Parathyroid adenoma (tissue), 2 donors: ENCODE measurements around the gene PDE8A.

Source experiments
- H2AFZ ChIP-seq: fragments of 300-600 bp; sonication (generic); one replicate; pipeline ENCODE4 v1.7.0; 2017; ENCODE audit warnings: antibody characterized with exemption, mild to moderate bottlenecking
- H3K27ac ChIP-seq: fragments of 300-600 bp; sonication (generic); one replicate; pipeline ENCODE4 v1.7.0; 2017
- H3K27me3 ChIP-seq: fragments of 300-600 bp; sonication (generic); one replicate; pipeline ENCODE4 v1.7.0; 2017; ENCODE audit warnings: low read length; ENCODE audit not compliant: control insufficient read depth, insufficient read depth
- H3K36me3 ChIP-seq: fragments of 300-600 bp; sonication (generic); one replicate; pipeline ENCODE4 v1.7.0; 2017; ENCODE audit warnings: low read length; ENCODE audit not compliant: control insufficient read depth, insufficient read depth
- H3K4me1 ChIP-seq: fragments of 300-600 bp; sonication (generic); one replicate; pipeline ENCODE4 v1.7.0; 2017; ENCODE audit warnings: control low read depth
- H3K4me2 ChIP-seq: fragments of 300-600 bp; sonication (generic); one replicate; pipeline ENCODE4 v1.7.0; 2017; ENCODE audit warnings: low read length
- H3K4me3 ChIP-seq: fragments of 300-600 bp; sonication (generic); one replicate; pipeline ENCODE4 v1.7.0; 2017; ENCODE audit warnings: low read depth, low read length
- H3K79me2 ChIP-seq: fragments of 300-600 bp; sonication (generic); one replicate; pipeline ENCODE4 v1.7.0; 2017; ENCODE audit warnings: control low read depth
- H3K9ac ChIP-seq: fragments of 300-600 bp; sonication (generic); one replicate; pipeline ENCODE4 v1.7.0; 2017; ENCODE audit warnings: mild to moderate bottlenecking
- H3K9me3 ChIP-seq: fragments of 300-600 bp; sonication (generic); one replicate; pipeline ENCODE4 v1.7.0; 2017; ENCODE audit warnings: low read length; ENCODE audit not compliant: control insufficient read depth
- TF ChIP-seq, protein P1 (sequence below): fragments of 300-600 bp; sonication (generic); IDR thresholded peaks from one replicate; pipeline ENCODE4 v1.7.0; 2017; ENCODE audit warnings: antibody characterized with exemption, mild to moderate bottlenecking
- donor health status: primary hyperparathyroidism.

Gene PDE8A

DNA sequence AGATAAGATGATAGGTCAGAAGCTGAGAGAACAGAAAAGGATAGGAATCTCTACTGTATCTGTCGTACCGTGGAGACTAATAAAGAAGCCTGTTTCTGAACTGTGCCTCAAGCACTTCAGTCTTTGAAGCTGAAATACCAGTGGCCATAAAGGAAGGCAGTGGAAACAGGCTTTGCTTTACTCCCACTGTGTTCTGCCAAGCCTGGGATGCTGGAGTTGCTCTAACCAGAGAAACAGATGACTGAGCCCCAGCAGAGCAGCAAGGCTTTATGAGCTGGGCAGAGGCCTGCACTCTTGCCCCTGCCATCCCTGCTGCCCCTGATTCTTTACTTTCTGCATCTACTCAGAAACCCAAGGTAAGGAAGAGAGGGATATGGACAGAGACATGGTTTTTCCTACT lies 89.4 kb downstream of the PDE8A start:
- Histone ChIP-seq H3K27ac (no peak overlapping the region), H3K4me3 (no peak overlapping the region), H3K9me3 (no peaks in the 10 kb centered on the region), H3K9ac (no peak overlapping the region), H3K4me1 (no peaks in the 10 kb centered on the region), H3K27me3 (no peaks in the 10 kb centered on the region), H2AFZ (no peak overlapping the region), H3K36me3 (no peaks in the 10 kb centered on the region), H3K4me2 (no peak overlapping the region), H3K79me2 (no peaks in the 10 kb centered on the region)
- TF ChIP-seq, protein P1, sequence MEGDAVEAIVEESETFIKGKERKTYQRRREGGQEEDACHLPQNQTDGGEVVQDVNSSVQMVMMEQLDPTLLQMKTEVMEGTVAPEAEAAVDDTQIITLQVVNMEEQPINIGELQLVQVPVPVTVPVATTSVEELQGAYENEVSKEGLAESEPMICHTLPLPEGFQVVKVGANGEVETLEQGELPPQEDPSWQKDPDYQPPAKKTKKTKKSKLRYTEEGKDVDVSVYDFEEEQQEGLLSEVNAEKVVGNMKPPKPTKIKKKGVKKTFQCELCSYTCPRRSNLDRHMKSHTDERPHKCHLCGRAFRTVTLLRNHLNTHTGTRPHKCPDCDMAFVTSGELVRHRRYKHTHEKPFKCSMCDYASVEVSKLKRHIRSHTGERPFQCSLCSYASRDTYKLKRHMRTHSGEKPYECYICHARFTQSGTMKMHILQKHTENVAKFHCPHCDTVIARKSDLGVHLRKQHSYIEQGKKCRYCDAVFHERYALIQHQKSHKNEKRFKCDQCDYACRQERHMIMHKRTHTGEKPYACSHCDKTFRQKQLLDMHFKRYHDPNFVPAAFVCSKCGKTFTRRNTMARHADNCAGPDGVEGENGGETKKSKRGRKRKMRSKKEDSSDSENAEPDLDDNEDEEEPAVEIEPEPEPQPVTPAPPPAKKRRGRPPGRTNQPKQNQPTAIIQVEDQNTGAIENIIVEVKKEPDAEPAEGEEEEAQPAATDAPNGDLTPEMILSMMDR, result no peak

DNA sequence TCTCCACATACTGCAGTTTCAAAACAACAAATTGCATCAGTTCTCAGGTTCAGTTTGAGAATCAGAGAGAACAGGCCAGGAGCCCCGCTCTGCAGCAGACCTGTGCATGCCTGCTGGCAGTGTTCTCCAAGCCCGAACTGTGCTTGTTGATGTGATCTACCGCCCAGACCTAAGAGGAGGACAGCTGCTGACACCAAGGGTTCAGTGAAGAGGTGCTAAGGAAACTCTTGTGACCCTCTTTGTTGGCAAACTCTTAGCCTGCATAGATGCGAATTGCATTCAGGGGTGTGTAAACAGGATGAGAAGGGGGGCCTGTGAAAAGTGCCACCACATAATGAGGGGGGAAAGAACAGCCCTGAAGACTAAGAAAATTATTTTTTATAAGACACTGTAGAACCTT lies 89.8 kb downstream of the PDE8A start:
- Histone ChIP-seq H3K4me3 (no peak overlapping the region), H3K79me2 (no peaks in the 10 kb centered on the region), H3K9me3 (no peaks in the 10 kb centered on the region), H3K4me2 (no peak overlapping the region), H3K27me3 (no peaks in the 10 kb centered on the region), H3K9ac (no peak overlapping the region), H3K27ac (no peak overlapping the region), H3K36me3 (no peaks in the 10 kb centered on the region), H3K4me1 (no peaks in the 10 kb centered on the region), H2AFZ (no peak overlapping the region)
- TF ChIP-seq, protein P1, result no peak

DNA sequence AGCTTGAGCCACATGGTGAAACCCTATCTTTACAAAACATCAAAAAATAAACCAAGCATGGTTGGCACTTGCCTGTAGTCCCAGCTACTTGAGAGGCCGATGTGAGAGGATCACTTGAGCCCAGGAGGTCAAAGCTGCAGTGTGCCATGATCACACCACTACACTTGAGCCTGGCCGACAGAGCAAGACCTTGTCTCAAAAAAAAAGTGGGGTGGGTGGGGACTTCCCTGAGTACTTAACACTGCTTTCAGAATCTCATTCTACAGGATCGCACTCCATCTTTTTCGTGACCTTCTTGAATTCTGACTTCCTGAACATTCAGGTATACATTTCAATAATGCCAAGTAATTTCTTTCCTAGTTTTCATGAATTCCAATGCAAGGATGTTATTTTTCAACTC lies 91.3 kb downstream of the PDE8A start:
- no peaks in the 10 kb centered on the region for H3K4me1 ChIP-seq
- no peaks in the 10 kb centered on the region for H3K36me3 ChIP-seq
- H3K9me3 ChIP-seq, result no peaks in the 10 kb centered on the region
- H3K79me2 ChIP-seq, result no peaks in the 10 kb centered on the region
- TF ChIP-seq, protein P1, result no peak
- H3K4me3 ChIP-seq, result no peak overlapping the region
- H3K9ac ChIP-seq, result no peak overlapping the region
- no peaks in the 10 kb centered on the region for H3K27me3 ChIP-seq
- no peak overlapping the region for H2AFZ ChIP-seq
- no peak overlapping the region for H3K27ac ChIP-seq
- no peak overlapping the region for H3K4me2 ChIP-seq

DNA sequence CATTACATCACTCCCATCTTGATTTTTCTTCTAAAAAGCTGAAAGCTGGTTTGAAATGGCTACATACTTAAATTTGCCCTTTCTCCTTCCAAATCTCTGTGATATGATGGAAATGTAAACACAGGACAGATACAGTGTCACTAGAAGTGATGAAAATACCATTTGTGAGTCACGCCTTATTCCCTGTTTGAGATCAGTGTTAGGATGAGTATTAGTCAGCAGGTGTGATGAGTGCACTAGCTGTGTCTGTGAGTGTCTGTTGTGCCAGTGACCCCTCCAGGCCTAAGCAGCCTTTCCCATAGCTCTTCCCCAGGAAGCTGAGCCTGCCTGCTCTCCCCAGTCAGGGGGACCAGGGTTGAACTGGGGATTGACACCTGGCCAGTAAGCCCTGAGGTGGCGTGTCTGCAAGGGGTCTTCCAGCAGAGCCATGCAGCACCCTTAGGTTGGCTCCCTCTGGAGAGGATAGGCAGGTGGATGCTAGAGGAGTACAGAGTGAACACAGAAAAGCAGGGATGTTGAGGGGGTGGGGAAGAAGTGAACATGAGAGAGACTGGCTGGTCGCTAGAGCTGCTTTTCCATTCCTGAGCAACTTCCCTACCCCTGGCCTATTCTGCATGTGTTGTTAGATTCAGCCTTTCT lies 92.0 kb downstream of the PDE8A start:
- TF ChIP-seq, protein P1, result no peak

DNA sequence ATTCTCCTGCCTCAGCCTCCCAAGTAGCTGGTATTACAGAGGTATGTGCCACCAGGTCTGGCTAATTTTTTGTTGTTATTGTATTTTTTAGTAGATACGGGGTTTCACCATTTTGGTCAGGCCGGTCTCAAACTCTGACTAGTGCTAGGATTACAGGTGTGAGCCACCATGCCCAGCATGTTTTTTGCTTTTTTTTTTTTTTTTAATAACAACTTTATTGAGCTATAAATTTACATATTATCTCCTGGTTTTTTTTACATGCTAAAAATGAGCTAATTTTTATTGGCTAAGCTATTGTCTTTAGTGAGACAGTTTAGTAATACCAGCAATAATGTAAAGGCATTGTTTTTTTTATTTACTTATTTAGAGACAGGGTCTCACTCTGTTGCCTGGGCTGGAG lies 105.2 kb downstream of the PDE8A start:
- no peak overlapping the region for H2AFZ ChIP-seq
- TF ChIP-seq, protein P1, result no peak
- H3K27me3 ChIP-seq, result no peaks in the 10 kb centered on the region
- no peak overlapping the region for H3K4me3 ChIP-seq
- no peaks in the 10 kb centered on the region for H3K36me3 ChIP-seq
- no peak overlapping the region for H3K9ac ChIP-seq
- H3K79me2 ChIP-seq, result no peaks in the 10 kb centered on the region
- no peaks in the 10 kb centered on the region for H3K9me3 ChIP-seq
- H3K4me1 ChIP-seq, result no peaks in the 10 kb centered on the region
- no peak overlapping the region for H3K4me2 ChIP-seq
- H3K27ac ChIP-seq, result no peak overlapping the region

More for the DNA sequence above, 92.0 kb downstream of the PDE8A start:
- Histone ChIP-seq H3K27me3 (no peaks in the 10 kb centered on the region), H2AFZ (no peak overlapping the region), H3K4me2 (no peak overlapping the region), H3K9ac (no peak overlapping the region), H3K79me2 (no peaks in the 10 kb centered on the region), H3K4me3 (no peak overlapping the region), H3K27ac (no peak overlapping the region), H3K36me3 (no peaks in the 10 kb centered on the region), H3K4me1 (no peaks in the 10 kb centered on the region), H3K9me3 (no peaks in the 10 kb centered on the region)
